Measurements from ENCODE around the gene TMBIM1.

TMBIM1 gene

DNA sequence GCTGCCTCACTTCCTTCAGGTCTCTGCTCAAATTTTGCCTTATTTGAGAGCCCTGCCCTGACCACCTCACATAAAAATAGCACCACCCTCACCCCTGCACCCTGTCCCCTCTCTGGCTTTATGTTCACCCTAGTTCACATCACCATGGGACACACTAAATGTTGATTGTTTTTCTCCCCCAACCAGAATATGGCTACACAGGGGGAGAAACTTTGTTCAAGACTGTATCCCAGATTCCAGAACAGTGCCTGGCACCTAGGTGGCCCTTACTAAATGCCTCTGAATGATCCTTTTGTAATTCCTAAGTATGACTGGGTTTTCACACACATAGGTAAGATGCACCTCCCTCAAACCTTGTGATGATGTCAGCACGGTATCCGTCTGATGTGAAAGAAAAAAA lies 36.0 kb upstream of the TMBIM1 start:
- no peak overlapping the region for H3K27ac ChIP-seq (ENCODE audit: low read depth, low read length)
- H3K27me3 ChIP-seq (ENCODE audit: control insufficient read depth in 1 of 2, insufficient read depth in 2 of 2, low read length in 2 of 2), result no peaks in the 10 kb centered on the region
- no peak overlapping the region for H3K9ac ChIP-seq (ENCODE audit: low read depth in 1 of 2, low read length in 2 of 2)
- H3K36me3 ChIP-seq (ENCODE audit: control insufficient read depth in 1 of 2, insufficient read depth in 2 of 2, low read length in 2 of 2), result no peaks in the 10 kb centered on the region
- no peaks in the 10 kb centered on the region for H3K9me3 ChIP-seq (ENCODE audit: control insufficient read depth in 1 of 2, low read length in 2 of 2)
- H3K4me1 ChIP-seq (ENCODE audit: control insufficient read depth in 1 of 2, insufficient read depth in 2 of 2, low read length in 2 of 2), result peaks cover 36 to 41% of the 10 kb centered on the region in 2 donors
- H3K4me3 ChIP-seq (ENCODE audit: low read depth in 1 of 2, low read length in 2 of 2), result no peak overlapping the region

DNA sequence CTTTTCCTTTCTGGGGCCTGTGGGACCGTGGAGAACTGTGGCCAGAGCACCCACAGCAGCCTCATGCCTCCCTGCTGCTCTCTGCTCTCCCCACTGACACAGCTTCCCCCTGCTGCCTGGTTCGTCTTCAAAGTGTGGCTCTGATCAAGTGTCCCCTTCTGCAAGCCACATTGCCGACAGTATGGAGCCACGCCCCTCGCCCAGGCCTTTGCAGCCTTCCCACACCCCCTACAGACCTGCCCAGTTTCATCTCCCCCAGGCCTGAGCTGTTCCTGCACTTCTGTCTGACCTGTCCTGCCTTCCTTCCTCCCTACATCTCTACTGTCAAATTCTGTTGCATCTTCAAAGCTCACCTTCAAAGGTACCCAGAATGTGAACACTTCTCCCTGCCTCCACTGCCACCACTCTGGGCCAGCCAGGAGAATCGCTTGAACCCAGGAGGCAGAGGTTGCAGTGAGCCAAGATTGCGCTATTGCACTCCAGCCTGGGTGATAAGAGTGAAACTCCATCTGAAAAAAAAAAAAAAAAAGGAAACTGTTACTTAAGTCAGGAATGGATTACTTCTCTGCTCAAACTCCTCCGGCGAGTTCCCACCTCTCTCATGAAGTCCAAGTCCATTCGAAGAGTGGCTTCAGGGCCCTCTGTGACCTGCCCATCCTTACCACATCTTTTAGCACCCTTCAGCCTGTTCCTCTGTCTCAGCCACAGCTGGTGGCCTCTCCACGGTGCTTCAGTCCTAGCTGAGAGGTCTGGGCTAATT lies 35.3 kb upstream of the TMBIM1 start:
- Histone ChIP-seq H3K9me3 (ENCODE audit: control insufficient read depth in 1 of 2, low read length in 2 of 2) (no peaks in the 10 kb centered on the region), H3K27ac (ENCODE audit: low read depth, low read length) (no peak overlapping the region), H3K36me3 (ENCODE audit: control insufficient read depth in 1 of 2, insufficient read depth in 2 of 2, low read length in 2 of 2) (no peaks in the 10 kb centered on the region), H3K27me3 (ENCODE audit: control insufficient read depth in 1 of 2, insufficient read depth in 2 of 2, low read length in 2 of 2) (no peaks in the 10 kb centered on the region), H3K4me3 (ENCODE audit: low read depth in 1 of 2, low read length in 2 of 2) (no peak overlapping the region), H3K9ac (ENCODE audit: low read depth in 1 of 2, low read length in 2 of 2) (no peak overlapping the region), H3K4me1 (ENCODE audit: control insufficient read depth in 1 of 2, insufficient read depth in 2 of 2, low read length in 2 of 2) (peaks cover 36 to 40% of the 10 kb centered on the region in 2 donors)

DNA sequence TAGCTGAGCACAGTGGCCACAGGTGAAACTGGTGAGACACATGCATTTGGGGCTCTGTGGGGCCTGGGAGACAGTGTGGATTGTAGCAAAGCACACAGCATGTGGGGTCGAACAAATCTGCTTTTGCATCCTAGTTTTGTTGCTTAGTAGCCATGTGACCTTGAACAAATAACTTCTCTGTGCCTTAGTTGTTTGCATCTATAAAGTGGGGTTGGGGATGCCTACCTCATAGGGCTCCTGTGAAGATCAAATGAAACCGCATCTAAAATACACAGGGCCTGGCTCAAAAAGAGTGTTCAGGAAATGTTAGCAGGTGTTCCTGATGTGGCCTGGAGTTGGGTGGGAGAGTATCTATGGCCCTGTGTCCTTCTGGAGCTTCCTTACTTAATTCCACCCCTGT lies 34.0 kb upstream of the TMBIM1 start:
- H3K36me3 ChIP-seq (ENCODE audit: control insufficient read depth in 1 of 2, insufficient read depth in 2 of 2, low read length in 2 of 2), result no peaks in the 10 kb centered on the region
- H3K9ac ChIP-seq (ENCODE audit: low read depth in 1 of 2, low read length in 2 of 2), result no peak overlapping the region
- H3K27me3 ChIP-seq (ENCODE audit: control insufficient read depth in 1 of 2, insufficient read depth in 2 of 2, low read length in 2 of 2), result no peaks in the 10 kb centered on the region
- peaks cover 42 to 43% of the 10 kb centered on the region in 2 donors for H3K4me1 ChIP-seq (ENCODE audit: control insufficient read depth in 1 of 2, insufficient read depth in 2 of 2, low read length in 2 of 2)
- no peak overlapping the region for H3K27ac ChIP-seq (ENCODE audit: low read depth, low read length)
- H3K4me3 ChIP-seq (ENCODE audit: low read depth in 1 of 2, low read length in 2 of 2), result no peak overlapping the region
- no peaks in the 10 kb centered on the region for H3K9me3 ChIP-seq (ENCODE audit: control insufficient read depth in 1 of 2, low read length in 2 of 2)

DNA sequence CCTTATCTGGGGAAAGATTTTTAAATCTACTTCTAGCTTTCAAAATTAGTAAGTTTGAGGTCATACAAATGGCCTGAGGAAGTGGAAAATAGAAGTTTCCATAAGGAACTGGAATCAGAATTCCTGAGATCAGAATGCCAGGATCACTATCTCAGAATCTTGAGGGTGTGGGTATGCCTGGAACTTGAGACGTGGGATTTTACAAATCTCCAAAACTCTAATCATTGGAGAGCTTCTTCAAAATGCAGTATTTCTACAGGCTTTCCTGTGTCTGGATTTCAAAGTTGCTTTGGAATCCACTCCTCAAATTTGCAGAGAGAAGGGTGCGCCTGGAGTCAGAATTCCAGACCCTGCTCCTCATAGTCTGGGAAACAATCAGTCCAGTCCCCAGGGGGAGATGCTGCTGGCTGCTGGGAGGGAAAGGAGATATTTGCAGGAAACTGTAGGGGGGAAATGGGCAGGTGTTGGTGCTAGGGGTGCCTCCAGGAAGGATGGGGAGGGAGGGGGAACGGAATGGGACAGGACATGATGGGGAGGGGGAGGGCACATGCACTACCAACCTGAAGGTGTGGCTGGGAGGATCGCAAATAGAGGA lies 33.4 kb upstream of the TMBIM1 start:
- no peak overlapping the region for H3K4me3 ChIP-seq (ENCODE audit: low read depth in 1 of 2, low read length in 2 of 2)
- no peaks in the 10 kb centered on the region for H3K9me3 ChIP-seq (ENCODE audit: control insufficient read depth in 1 of 2, low read length in 2 of 2)
- H3K27ac ChIP-seq (ENCODE audit: low read depth, low read length), result no peak overlapping the region
- peaks cover 42 to 43% of the 10 kb centered on the region in 2 donors for H3K4me1 ChIP-seq (ENCODE audit: control insufficient read depth in 1 of 2, insufficient read depth in 2 of 2, low read length in 2 of 2)
- H3K9ac ChIP-seq (ENCODE audit: low read depth in 1 of 2, low read length in 2 of 2), result no peak overlapping the region
- no peaks in the 10 kb centered on the region for H3K36me3 ChIP-seq (ENCODE audit: control insufficient read depth in 1 of 2, insufficient read depth in 2 of 2, low read length in 2 of 2)
- no peaks in the 10 kb centered on the region for H3K27me3 ChIP-seq (ENCODE audit: control insufficient read depth in 1 of 2, insufficient read depth in 2 of 2, low read length in 2 of 2)

DNA sequence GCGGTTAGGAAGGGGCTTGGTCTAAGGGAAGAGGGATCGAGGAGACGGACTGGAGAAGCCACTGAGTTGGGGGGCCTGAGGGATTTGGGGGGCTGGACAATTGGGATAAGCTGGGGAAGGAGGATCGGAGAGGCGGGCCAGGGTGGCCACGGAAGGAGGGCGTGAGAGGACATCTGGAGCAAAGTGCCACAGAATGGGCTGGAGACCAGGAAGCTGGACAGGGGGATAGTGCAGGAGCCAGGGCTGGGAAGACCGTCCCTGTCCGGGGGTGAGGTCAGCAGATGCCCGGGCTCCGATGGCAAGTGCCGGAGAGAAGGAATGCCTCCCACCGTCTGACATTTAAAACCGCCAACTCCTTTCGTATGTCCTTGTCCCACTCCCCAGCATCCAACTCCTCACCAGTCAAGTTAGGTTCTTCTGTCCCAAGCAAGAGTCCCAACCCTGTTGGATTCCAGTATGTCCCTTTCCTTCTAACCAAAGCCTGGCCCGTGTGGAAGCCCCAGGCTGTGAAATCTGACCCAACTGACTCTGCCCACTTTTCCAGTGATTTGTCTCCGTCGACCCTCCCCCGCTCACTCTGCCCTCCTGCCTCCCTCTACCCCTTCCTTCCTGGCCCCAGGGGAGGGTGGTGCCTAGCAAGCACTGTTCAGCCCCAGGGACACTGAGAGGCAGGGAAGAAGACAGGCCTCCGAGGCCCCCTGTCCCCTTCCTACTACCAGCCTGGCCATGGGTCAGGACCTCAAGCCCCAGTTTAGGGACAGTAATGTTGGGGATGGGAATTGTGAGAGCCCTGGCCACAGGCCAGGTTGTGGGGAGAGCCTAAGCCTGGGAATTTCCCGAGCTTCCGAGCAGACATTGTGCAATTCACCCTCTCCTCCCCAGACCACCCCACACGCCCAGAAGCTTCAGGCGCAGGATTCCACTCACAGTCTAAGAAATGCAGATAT lies 31.5 kb upstream of the TMBIM1 start:
- Histone ChIP-seq H3K9me3 (ENCODE audit: control insufficient read depth in 1 of 2, low read length in 2 of 2) (no peaks in the 10 kb centered on the region), H3K36me3 (ENCODE audit: control insufficient read depth in 1 of 2, insufficient read depth in 2 of 2, low read length in 2 of 2) (no peaks in the 10 kb centered on the region), H3K27me3 (ENCODE audit: control insufficient read depth in 1 of 2, insufficient read depth in 2 of 2, low read length in 2 of 2) (no peaks in the 10 kb centered on the region), H3K27ac (ENCODE audit: low read depth, low read length) (peak overlapping the region; percentile 80), H3K4me3 (ENCODE audit: low read depth in 1 of 2, low read length in 2 of 2) (peak overlapping the region; percentile 70 to 81), H3K9ac (ENCODE audit: low read depth in 1 of 2, low read length in 2 of 2) (peak overlapping the region; percentile 19 to 64), H3K4me1 (ENCODE audit: control insufficient read depth in 1 of 2, insufficient read depth in 2 of 2, low read length in 2 of 2) (peaks cover 27 to 31% of the 10 kb centered on the region in 2 donors)

DNA sequence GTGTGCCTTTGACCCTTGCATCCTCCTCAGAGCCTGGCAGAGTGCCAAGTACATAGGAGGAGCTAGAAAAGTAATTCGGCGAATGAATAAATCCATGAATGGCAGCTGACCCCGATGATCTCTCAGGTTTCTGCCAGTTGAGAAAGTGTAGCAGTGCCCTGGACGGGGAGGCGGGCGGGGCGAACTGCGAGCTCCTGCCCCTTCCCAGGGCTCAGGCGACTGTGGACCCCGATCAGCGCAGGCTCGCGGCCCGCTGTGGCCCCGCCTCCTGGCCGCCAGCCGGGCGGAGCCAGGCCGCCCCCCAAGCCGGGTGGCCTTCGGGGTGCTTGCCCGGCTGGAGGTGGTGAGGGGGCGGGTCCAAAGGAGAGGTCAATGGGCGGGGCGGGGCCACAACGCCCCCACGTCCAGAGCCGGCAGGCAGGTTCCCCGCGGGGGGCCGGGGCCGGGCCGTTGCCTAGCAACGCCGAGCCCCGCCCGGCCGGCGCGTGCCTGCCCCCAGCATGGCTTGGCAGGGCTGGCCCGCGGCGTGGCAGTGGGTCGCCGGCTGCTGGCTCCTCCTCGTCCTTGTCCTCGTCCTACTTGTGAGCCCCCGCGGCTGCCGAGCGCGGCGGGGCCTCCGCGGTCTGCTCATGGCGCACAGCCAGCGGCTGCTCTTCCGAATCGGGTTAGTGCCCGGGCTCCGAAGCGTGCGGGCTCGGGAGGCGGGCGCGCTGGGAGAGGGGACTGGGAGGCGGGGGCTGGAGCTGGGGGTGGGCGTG lies 30.6 kb upstream of the TMBIM1 start:
- H3K4me1 ChIP-seq (ENCODE audit: control insufficient read depth in 1 of 2, insufficient read depth in 2 of 2, low read length in 2 of 2), result peaks cover 27% of the 10 kb centered on the region in 2 donors
- no peaks in the 10 kb centered on the region for H3K9me3 ChIP-seq (ENCODE audit: control insufficient read depth in 1 of 2, low read length in 2 of 2)
- H3K36me3 ChIP-seq (ENCODE audit: control insufficient read depth in 1 of 2, insufficient read depth in 2 of 2, low read length in 2 of 2), result no peaks in the 10 kb centered on the region
- H3K9ac ChIP-seq (ENCODE audit: low read depth in 1 of 2, low read length in 2 of 2), result peak overlapping the region; percentile 19 to 51
- H3K27ac ChIP-seq (ENCODE audit: low read depth, low read length), result peak overlapping the region; percentile 80
- peak overlapping the region; percentile 70 to 81 for H3K4me3 ChIP-seq (ENCODE audit: low read depth in 1 of 2, low read length in 2 of 2)
- H3K27me3 ChIP-seq (ENCODE audit: control insufficient read depth in 1 of 2, insufficient read depth in 2 of 2, low read length in 2 of 2), result no peaks in the 10 kb centered on the region

DNA sequence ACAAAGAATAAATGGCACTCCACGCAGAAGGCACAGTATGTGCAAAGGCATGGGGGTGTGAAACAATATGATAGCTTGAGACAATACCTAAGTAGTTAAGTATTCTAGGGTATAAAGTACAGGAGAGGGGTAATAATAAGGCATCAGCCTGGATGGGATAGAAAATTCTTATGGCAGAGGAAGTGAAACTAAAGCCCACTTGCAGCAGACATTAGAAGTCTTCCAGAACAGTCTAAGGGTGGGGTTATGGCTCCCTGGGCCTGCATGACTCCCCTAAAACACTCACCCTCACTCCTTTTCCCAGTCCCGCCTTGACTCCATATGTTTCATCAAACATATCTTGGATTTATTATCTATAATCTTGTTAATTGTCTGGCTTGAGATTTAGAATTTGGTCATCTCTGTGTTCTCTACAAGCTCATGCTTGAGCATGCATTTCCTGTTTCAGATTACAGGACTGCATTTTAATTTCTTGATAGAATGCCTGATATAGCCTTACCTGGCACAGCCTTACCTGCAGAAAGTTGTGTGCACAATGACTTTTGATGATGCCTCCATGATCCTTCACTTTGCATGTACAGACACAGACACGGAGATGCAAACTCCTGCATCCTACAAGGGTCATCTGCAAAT lies 28.5 kb upstream of the TMBIM1 start:
- Histone ChIP-seq H3K9me3 (ENCODE audit: control insufficient read depth in 1 of 2, low read length in 2 of 2) (no peaks in the 10 kb centered on the region), H3K4me1 (ENCODE audit: control insufficient read depth in 1 of 2, insufficient read depth in 2 of 2, low read length in 2 of 2) (peaks cover 19 to 27% of the 10 kb centered on the region in 2 donors), H3K27me3 (ENCODE audit: control insufficient read depth in 1 of 2, insufficient read depth in 2 of 2, low read length in 2 of 2) (no peaks in the 10 kb centered on the region), H3K27ac (ENCODE audit: low read depth, low read length) (no peak overlapping the region), H3K36me3 (ENCODE audit: control insufficient read depth in 1 of 2, insufficient read depth in 2 of 2, low read length in 2 of 2) (no peaks in the 10 kb centered on the region), H3K9ac (ENCODE audit: low read depth in 1 of 2, low read length in 2 of 2) (no peak overlapping the region), H3K4me3 (ENCODE audit: low read depth in 1 of 2, low read length in 2 of 2) (no peak overlapping the region)

DNA sequence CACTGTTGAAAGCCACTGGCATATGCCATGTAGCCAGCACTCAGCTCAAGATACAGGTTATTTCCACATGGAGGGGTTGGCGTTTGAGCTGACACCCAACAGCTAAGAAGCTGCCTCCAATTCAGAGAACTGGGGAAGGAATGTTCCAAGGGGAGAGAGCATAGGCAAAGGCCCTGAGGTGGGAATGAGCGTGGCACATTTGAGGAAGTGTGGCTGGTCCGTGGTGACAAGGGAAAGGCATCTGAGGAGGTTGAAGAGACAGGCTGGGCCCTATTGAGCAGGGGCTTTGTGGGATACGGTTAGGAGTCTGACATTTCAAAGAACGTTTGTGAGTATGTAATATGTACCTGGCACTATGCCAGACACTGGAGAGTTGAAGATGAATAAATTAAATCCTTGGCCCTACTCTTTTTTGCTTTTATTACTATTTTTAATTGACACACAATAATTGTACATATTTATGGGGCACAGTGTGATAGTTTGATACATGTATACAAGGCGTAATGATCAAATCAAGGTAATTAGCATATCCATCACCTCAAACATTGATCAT lies 27.6 kb upstream of the TMBIM1 start:
- H3K27ac ChIP-seq (ENCODE audit: low read depth, low read length), result no peak overlapping the region
- H3K36me3 ChIP-seq (ENCODE audit: control insufficient read depth in 1 of 2, insufficient read depth in 2 of 2, low read length in 2 of 2), result no peaks in the 10 kb centered on the region
- no peaks in the 10 kb centered on the region for H3K27me3 ChIP-seq (ENCODE audit: control insufficient read depth in 1 of 2, insufficient read depth in 2 of 2, low read length in 2 of 2)
- no peaks in the 10 kb centered on the region for H3K9me3 ChIP-seq (ENCODE audit: control insufficient read depth in 1 of 2, low read length in 2 of 2)
- peaks cover 21 to 31% of the 10 kb centered on the region in 2 donors for H3K4me1 ChIP-seq (ENCODE audit: control insufficient read depth in 1 of 2, insufficient read depth in 2 of 2, low read length in 2 of 2)
- no peak overlapping the region for H3K9ac ChIP-seq (ENCODE audit: low read depth in 1 of 2, low read length in 2 of 2)
- no peak overlapping the region for H3K4me3 ChIP-seq (ENCODE audit: low read depth in 1 of 2, low read length in 2 of 2)

DNA sequence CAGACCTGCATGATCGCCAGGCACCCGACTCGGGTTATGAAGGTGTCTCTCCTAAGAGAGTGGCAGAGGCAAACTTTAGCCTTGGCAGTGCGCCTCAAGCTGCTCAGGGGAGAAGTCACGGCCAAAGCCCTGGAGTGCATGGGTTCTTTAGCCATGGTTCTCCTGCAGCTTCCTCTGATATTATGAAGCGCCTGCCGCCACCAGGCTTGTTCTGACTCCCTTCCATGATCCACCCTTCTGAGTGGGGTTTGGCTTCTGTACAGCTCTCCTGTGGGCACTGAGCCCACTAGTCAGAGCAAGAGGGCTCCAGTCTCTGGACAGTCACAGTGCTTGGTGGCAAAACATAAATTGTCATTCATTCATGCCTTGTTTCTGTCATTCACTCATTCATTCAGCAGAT lies 25.9 kb upstream of the TMBIM1 start:
- H3K4me3 ChIP-seq (ENCODE audit: low read depth in 1 of 2, low read length in 2 of 2), result no peak overlapping the region
- no peaks in the 10 kb centered on the region for H3K36me3 ChIP-seq (ENCODE audit: control insufficient read depth in 1 of 2, insufficient read depth in 2 of 2, low read length in 2 of 2)
- no peak overlapping the region for H3K9ac ChIP-seq (ENCODE audit: low read depth in 1 of 2, low read length in 2 of 2)
- H3K9me3 ChIP-seq (ENCODE audit: control insufficient read depth in 1 of 2, low read length in 2 of 2), result no peaks in the 10 kb centered on the region
- H3K27ac ChIP-seq (ENCODE audit: low read depth, low read length), result no peak overlapping the region
- H3K27me3 ChIP-seq (ENCODE audit: control insufficient read depth in 1 of 2, insufficient read depth in 2 of 2, low read length in 2 of 2), result no peaks in the 10 kb centered on the region
- H3K4me1 ChIP-seq (ENCODE audit: control insufficient read depth in 1 of 2, insufficient read depth in 2 of 2, low read length in 2 of 2), result peaks cover 13 to 22% of the 10 kb centered on the region in 2 donors
